ENCODE measurements around the gene RGL3.
"Not testable (repeated sequence)": the region's sequence is repeated elsewhere in the genome, so short reads cannot be mapped to it uniquely, and the experiment has no call there.

Gene RGL3

DNA sequence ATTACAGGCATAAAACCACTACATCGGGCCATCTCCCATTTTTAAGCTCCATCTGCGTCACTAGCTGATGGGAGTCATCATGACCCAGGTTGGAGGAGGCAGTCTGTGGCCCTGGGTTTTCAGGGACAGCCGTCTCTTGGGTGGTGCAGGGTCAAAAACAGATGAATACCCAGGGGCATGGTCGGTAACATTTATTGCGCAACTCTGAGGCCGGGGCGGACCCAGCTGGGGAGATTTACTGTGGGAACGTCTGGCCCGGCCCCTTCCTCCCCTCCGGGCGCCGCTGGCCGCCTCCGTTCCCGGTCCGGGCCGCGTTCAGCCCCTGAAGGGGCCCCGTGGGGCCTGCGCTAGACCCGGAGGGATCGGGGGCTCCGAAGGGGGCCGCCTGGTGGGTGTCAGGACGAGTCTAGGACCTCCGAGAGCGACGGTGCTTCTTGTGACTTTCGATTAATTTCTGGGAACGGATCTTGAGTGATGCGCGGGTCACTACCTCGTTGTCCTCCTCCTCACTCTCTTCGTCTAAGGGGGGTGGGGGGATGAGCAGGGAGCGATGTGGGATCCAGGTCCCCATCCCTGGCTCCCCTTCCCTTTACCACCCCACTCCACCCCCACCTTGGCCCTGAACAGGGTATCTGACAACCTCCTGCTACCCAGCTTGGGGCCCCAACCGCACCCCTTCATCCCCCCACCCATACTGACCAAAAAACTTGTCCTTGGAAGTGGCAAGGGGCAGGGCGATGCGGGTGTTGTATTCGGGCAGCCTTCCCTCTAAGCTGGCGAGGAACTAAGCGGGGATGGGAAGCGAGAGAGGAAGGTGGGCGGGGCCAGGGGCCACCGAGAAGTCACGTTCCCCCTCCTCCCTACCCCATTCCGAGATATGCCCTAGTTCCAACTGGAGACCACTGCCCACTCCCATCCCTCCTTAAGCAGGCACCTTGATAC, 1.6 kb upstream of the RGL3 start:
- no peak for DNase-seq

DNA sequence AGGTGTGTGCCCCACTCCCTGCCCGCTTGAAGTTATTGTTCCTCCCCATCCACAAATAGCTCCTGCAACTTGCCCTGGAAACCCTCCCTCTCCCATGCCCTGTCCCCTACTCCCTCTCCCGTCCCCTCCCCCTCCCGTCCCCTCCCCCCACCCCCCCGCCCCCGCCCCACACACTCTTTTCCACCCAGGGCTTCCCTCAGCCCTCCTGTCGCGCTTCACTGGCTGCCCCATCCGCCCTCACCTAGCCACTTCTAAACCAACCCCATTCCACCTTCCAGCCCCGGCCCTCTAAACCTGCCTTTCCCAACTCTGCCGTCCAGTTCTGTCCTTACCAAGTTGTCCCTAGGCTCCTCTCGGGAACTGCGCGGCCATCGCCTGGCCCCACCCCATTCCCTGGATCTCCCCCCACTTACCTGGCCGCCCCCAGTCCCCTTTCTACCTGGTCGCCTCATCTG, 993 bp downstream of the RGL3 start:
- no peak for DNase-seq

GRCh38 chr19:11416346-11417052, 2.6 kb downstream of the RGL3 start:
- no peak for DNase-seq

DNA sequence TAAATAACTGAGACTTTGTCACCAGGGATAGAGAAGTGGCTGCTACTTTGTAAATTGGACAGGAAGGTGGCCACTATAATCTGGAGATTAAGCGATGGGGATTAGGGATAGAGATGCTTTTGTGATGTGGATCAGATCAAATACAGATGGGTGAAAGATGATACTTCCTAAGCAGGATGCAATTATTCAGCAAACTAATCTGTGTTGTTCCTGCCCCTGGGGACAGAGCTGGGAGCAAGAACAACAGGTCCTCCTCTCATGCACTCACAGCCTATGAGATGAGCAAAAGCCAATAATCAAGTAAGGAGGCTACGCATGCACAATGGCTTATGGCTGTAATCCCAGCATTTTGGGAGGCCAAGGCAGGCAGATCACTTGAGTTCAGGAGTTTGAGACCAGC, 4.6 kb downstream of the RGL3 start:
- no peak for DNase-seq

- peak; percentile 22 for DNase-seq
These were observed 8.4 kb downstream of the RGL3 start for GRCh38 chr19:11410682-11411081.

DNA sequence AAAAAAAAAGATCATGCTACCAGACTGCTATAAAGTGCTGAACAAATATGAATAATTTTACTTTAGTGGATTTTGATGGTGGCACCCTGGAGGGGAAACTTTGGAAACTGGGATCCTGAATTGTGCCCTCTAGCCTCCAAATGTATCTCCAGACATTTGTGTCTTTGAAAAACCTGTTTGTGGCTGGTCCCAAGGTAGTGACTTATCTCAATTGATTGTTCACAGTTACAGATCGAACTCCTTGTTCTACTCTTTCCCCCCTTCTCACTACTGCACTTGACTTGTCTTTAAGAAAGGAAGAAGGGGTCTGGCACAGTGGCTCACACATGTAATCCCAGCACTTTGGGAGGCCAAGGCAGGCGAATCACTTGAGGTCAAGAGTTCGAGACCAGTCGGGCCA, 10.5 kb downstream of the RGL3 start:
- no peak for DNase-seq

GRCh38 chr19:11406703-11407236, 12.3 kb downstream of the RGL3 start:
- DNase-seq: not testable (repeated sequence)

- DNase-seq: no peak
These were observed 13.1 kb downstream of the RGL3 start for GRCh38 chr19:11405846-11406643.

DNA sequence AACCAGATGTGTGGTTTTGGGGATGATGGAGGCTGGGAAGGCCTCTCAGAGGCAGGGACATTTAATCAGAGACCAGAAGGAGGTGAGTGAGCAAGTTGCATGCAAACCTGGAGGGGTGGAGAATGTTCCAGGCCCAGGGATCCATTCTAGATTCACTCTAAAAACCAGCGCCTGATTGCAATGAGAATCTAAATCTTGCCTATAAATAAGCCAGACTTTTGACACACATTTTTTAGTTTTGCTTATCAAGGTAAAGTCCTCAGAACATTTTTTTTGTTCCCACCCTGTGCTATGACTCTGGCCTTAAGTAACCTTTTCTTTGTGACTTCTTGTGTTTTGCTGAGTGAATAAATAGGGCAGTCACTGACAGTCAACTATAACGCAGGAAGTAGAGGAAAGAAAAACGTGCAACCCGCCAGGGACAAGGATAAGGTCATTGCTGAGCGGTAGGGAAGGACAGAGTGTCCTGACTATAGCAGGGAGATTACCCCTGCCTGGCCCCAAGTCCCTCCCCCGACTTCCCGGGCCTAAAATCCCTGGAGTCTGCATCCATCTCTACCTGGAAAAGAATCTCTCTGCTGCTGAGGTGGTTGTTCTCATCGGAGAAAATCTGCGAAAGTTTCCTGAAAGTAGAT, 14.4 kb downstream of the RGL3 start:
- no peak for DNase-seq

DNA sequence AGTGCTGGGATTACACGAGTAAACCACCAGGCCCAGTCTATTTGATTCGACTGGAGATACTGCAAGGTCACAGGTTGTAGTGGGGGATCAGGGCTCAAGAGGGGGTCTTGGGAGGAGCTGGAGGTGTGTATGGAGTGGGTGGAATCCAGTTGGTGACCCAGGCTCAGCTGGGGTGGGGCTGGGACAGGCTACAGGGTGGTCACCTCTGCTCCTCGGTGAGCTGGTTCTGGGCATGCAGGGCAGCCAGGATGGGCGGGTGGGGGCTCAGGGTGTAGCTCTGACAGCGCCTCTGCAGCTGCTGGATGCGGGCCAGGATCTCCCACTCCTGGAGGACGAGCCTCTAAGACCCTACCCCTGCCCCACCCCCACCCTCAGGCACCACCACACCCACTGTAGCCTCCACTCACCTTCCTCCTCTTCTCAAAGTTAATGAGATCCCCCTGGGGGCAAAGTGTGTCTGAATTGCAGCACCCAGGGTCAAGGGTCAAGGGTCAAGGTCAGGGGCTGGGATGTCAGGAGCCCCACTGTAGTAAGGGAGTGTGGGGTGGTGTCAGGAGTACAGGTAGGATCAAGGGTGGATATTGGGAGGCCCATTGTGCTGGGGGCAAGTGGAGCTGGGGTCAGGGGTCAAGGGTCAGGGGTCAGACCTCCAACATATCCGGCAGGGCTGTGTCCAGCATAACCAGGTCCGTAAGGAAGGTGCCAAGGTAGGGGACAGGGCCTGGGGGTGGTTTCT, 17.1 kb downstream of the RGL3 start:
- no peak for DNase-seq

DNA sequence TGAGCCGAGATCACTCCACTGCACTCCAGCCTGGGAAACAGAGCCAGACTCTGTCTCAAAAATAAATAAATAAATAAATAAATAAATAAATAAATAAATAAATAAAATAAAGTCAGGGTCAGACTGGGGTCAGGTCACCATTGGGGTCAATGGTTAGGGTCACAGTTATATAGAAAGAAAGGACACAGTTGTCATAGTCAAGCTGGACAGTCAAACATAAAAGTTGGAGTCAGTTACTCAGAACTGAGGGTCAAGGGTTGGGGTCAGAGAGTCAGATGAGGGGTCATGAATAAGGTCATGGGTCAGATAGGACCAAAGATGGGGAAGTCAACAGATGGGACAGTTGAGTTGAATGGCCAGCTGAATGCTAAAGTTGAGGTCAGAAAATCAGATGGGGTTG, 18.3 kb downstream of the RGL3 start:
- no peak for DNase-seq

GRCh38 chr19:11399667-11400066, 19.4 kb downstream of the RGL3 start:
- no peak for DNase-seq

DNA sequence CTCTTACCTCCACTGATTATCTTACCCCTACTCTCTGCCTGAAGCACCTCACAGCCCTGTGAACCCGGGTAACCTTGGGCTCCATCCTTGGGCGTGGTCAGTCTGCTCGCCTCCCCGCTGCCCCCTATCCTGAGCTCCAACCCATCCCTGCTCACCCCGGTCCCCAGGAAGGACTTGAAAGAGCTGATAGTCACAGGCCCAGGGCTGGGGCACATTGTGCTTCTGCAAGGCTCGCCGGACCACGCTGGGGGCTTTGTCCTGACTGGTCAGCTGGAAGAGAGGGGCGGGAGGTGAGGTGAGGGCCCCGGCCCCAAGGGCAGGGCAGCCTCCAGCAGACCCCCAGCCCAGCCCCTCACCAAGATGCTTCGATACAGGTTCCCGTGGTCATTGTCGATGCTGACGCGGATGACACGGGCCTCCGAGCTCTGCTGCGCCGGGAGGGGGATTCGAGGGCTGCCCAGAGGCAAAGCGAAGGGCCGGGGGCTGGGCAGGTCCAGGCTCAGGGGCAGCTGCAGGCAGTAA, 22.0 kb downstream of the RGL3 start:
- no peak for DNase-seq

- no peak for DNase-seq
These were observed 28.0 kb downstream of the RGL3 start for GRCh38 chr19:11390933-11391680.

DNA sequence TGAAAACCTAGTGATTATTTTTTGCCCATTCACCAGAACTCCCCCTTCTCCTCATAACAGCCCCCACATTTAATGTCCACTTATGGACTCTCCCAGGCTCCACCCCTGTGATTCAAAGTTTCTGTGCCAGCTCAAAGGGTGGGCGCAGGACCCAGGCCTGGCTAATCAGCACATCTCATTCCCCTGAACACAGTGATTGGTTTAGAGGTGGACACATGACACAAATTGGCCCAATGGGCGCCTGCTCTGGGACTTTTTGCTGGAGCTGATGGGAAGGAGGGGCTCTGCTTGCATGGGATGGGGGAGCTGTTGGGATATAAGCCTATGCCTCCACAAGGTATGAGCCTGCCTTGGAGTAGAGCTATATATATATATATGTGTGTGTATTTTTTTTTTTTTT, 28.8 kb downstream of the RGL3 start:
- DNase-seq: no peak

- DNase-seq: no peak
These were observed 31.7 kb downstream of the RGL3 start for GRCh38 chr19:11387162-11388034.

DNA sequence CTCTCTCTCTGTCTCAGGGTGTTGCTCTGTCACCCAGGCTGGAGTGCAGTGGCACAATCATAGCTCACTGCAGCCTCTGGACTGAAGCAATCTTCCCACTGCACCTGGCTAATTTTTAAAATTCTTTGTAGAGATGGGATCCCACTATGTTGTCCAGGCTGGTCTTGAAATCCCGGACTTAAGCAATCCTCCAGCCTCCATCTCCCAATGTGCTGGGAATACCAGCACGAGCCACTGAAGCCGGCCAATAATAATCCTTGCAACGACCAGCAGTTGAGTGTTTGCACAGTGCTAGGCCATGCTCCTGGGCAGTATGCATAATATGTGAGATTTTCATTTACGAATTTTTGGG, 34.4 kb downstream of the RGL3 start:
- DNase-seq: no peak

- DNase-seq: no peak
These were observed 35.4 kb downstream of the RGL3 start for GRCh38 chr19:11383706-11384048.

DNA sequence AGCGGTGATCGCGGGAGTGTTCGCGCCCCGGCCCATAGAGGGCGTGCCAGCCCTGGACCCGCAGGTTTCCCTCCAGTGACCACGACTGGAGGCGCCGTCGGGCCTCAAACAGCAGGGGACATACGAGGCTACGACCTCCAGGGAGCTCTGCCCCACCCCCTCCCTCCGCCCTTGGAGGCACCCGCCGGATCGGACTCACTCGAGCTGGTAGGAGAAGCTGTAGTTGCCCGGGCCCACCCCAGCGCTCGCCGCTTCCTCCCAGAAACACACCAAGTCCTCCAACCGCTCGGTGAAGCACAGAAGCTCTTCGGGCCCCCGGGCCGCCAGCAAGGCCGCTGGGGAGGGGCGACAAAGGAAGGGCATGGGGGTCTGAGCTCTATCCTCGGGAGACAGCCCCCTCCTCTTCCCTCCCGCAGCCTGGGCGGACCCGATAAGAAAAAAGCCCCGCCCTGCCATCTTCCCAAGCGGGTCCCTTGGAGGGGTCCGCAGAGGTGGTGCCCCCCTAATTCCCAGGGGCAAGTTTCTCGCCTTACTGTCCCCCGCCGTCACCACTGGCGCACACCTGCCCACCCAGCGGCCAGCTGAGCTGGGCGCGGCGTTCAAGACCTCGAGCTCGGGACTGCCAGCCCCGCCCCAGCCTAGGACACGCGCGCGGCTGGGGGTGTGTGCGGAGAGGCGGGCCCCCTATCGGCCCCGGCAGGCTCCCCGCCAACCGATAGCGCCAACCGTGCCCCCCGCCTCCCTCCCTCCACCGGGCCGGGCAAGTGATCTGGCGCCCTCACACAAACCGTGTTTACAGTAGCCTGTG, 36.0 kb downstream of the RGL3 start:
- DNase-seq: peak; percentile 13

All from fibroblast of skin of scalp (primary cell).